OCI-LY3 (cell line): ENCODE results near the gene PAQR3.

Experiments used
- CTCF ChIP-seq: fragments of 200-600, 300-600 bp; sonication (generic); IDR thresholded peaks from 2 replicates; pipeline ENCODE4 v1.5.1; 2014; ENCODE audit warnings: antibody characterized with exemption, low read length, low read depth
- EZH2phosphoT487 ChIP-seq: fragments of 200-600 bp; shearing (Covaris generic); IDR thresholded peaks from 2 replicates; pipeline ENCODE4 v1.6.1; 2018; ENCODE audit warnings: antibody characterized with exemption, mixed run types, low read depth

- no peak for TF ChIP-seq CTCF
- no peak for TF ChIP-seq EZH2phosphoT487
Observed at GRCh38 chr4:78904143-78904542, 35.1 kb downstream of the PAQR3 start.
